GM18861 (cell line): ENCODE data around the gene XRCC2.

Experiments
- ATAC-seq: cut with Tn5 transposase; IDR thresholded peaks from one replicate; pipeline ENCODE4 v1.9.1; 2021; ENCODE audit not compliant: unreplicated experiment

The XRCC2 gene

GRCh38 chr7:152617056-152617455 lies 58.9 kb downstream of the XRCC2 start:
- no peak for ATAC-seq

- ATAC-seq: no peak
These were observed 60.8 kb downstream of the XRCC2 start for GRCh38 chr7:152615031-152615741.

DNA sequence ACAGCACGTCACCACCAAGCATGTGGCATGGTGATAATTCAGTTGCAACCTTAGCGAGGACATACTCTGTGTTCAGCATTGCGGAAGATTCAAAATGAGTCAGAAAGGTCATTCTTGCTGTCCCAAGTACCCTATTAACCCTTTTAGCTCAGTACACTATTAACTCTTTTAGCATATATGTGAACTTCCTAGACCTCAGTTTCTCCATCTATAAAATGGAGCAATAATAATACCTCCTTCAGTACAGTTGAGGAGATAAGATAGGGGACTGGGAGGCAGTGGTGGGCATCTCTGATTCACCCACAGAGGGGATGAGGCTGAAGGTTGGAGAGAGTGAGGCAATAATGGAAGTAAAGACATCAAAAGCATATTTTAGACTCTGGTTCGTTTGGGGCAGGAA lies 67.3 kb downstream of the XRCC2 start:
- no peak for ATAC-seq

GRCh38 chr7:152608208-152608607 lies 67.7 kb downstream of the XRCC2 start:
- ATAC-seq: no peak

DNA sequence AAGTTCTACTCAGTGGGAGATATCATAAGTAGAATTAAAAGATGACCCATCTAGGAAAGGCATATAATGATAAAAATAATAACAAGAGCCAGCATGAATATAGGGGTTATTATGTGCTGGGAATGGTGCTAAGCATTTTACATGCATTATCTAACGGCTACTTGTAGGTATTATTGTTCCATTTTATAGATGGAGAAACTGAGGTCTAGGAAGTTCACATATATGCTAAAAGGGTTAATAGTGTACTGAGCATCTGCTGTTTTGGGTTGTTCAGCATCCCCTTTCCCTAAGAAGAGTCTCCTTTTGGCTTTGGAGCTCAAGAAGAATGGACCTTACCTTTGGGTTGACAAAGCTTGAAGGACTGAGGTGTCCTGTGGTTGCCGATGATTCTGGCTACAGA lies 68.9 kb downstream of the XRCC2 start:
- ATAC-seq: no peak

DNA sequence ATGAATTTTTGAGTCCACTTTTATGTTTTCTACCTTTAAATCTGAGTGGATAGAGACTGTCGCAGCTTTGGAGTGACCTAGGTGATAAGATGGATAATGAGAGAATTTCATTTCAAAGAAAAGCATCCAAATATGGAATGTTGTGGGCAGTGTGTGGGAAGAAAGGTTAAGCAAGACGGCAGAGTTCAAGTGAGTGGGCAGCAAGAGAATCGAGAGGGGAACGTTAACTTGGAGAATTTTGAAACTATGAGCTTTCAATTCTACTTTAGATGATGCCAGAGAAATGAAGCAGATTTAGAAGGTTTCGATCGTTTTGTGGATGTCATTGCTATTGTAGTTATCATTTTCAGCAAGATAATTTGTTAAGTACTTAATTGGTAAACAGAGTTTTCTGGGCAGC lies 73.0 kb downstream of the XRCC2 start:
- no peak for ATAC-seq

DNA sequence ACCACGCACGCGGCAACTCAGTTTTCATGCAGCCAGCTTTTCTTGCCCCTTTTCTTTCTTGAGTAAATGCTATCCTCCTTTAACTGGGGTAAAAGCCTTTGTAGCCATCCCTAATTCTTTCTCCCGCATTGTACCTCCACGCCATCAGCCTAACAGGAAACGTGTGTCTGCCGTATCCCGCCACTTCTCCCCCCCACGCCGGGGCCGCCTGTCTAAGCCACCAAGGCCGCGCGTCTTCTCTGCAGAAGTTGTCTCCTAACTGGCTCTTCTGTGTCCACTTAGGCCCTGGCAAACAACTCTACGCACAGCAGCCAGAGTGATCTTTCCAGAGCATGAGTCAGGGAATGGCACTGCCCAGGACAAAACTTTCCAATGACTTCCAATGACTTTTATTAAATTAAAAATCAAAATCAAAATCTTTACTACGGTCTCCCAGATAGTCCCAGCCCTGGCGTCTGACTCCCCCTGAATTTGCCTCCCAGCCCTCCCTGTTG lies 74.6 kb downstream of the XRCC2 start:
- ATAC-seq: no peak

GRCh38 chr7:152600266-152600665 lies 75.7 kb downstream of the XRCC2 start:
- no peak for ATAC-seq

DNA sequence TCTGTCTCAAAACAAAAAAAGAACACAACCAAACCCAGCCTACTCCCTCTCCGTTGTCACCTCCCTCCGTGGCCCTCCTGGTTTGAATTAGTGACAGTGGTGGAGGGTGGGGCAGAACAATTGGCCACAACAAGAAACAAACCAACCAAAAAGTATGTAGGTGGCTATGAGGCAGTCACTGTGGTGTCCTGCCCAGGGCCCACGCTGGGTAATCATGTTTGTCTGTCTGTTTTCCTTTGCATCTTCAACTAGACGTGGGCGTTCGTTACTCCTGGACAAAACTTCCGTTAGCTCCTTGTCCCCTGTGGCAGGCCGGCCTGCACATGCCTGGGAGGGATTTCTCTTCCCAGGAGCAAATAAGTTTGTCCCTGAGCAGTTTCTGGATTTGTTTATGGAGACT lies 78.4 kb downstream of the XRCC2 start:
- ATAC-seq: no peak

GRCh38 chr7:152596824-152597223 lies 79.1 kb downstream of the XRCC2 start:
- ATAC-seq: no peak
